Stimulated activated naive B cell treated with anti-CD40 and anti-IgM and Interleukin-4, amounts not matched to agents 10 μg/mL and 1 μg/mL and 100 μg/mL, for 72 hours (primary cell): ENCODE results near the gene ARHGEF19.

Experiments used
- ATAC-seq, 2 donors: fragments of 150-1000 bp; cut with Tn5 transposase; replicated peaks; 2 replicates each; pipeline ENCODE4 v1.10.0; 2021; ENCODE audit warnings: moderate library complexity in 1 of 2
- DNase-seq: peaks from one replicate; pipeline ENCODE4 v3.0.0; 2021
- H3K27ac Mint-ChIP-seq: one replicate; pipeline ENCODE4 v1.8.0; 2022; ENCODE audit warnings: mild to moderate bottlenecking, mixed read lengths
- H3K27me3 Mint-ChIP-seq, 2 donors: one replicate each; pipeline ENCODE4 v1.8.0; 2022; ENCODE audit warnings: mixed read lengths in 2 of 2
- H3K36me3 Mint-ChIP-seq, 2 donors: one replicate each; pipeline ENCODE4 v1.8.0; 2022; ENCODE audit warnings: mixed read lengths in 2 of 2, mild to moderate bottlenecking in 1 of 2
- H3K4me1 Mint-ChIP-seq, 2 donors: one replicate each; pipeline ENCODE4 v1.8.0; 2022; ENCODE audit warnings: mixed read lengths in 2 of 2, mild to moderate bottlenecking in 1 of 2
- H3K4me3 Mint-ChIP-seq, 2 donors: one replicate each; pipeline ENCODE4 v1.8.0; 2022; ENCODE audit warnings: mild to moderate bottlenecking in 2 of 2, mixed read lengths in 2 of 2, moderate library complexity in 1 of 2
- H3K9me3 Mint-ChIP-seq, 2 donors: one replicate each; pipeline ENCODE4 v1.8.0; 2022; ENCODE audit warnings: mixed read lengths in 2 of 2, mild to moderate bottlenecking in 1 of 2

The ARHGEF19 gene

GRCh38 chr1:16208270-16208987 is 4.0 kb downstream of the ARHGEF19 start:
- Mint-ChIP-seq H3K4me1 (peaks cover 7 to 14% of the 10 kb centered on the region in 2 donors), H3K36me3 (peaks cover 5 to 10% of the 10 kb centered on the region in 2 donors), H3K4me3 (no peak overlapping the region), H3K27me3 (peaks cover 4 to 6% of the 10 kb centered on the region in 2 donors), H3K27ac (no peak overlapping the region), H3K9me3 (no peaks in the 10 kb centered on the region)
- DNase-seq = no peak
- ATAC-seq = no peak

- peak overlapping the region; percentile 93 for H3K27ac Mint-ChIP-seq
- DNase-seq (no peak), ATAC-seq (no peak)
- peaks cover 7 to 14% of the 10 kb centered on the region in 2 donors for H3K4me1 Mint-ChIP-seq
- H3K4me3 Mint-ChIP-seq = peak overlapping the region; percentile 82 to 88
- peaks cover 9 to 12% of the 10 kb centered on the region in 2 donors for H3K36me3 Mint-ChIP-seq
- H3K27me3 Mint-ChIP-seq = no peaks in the 10 kb centered on the region
- no peaks in the 10 kb centered on the region for H3K9me3 Mint-ChIP-seq
Observed at GRCh38 chr1:16207318-16208269, 4.9 kb downstream of the ARHGEF19 start.

GRCh38 chr1:16206547-16207317 is 5.7 kb downstream of the ARHGEF19 start:
- peak overlapping the region; percentile 93 for H3K27ac Mint-ChIP-seq
- H3K27me3 Mint-ChIP-seq = no peaks in the 10 kb centered on the region
- H3K4me1 Mint-ChIP-seq = peaks cover 7 to 14% of the 10 kb centered on the region in 2 donors
- H3K9me3 Mint-ChIP-seq = no peaks in the 10 kb centered on the region
- H3K4me3 Mint-ChIP-seq = peak overlapping the region; percentile 82 to 88
- ATAC-seq = peak; percentile 88 to 92
- peaks cover 9 to 12% of the 10 kb centered on the region in 2 donors for H3K36me3 Mint-ChIP-seq
- DNase-seq = peak; percentile 88

- Mint-ChIP-seq H3K36me3 (peaks cover 11 to 12% of the 10 kb centered on the region in 2 donors), H3K27me3 (no peaks in the 10 kb centered on the region), H3K9me3 (no peaks in the 10 kb centered on the region), H3K4me3 (peak overlapping the region; percentile 82 to 88), H3K27ac (peak overlapping the region; percentile 93), H3K4me1 (peaks cover 7 to 14% of the 10 kb centered on the region in 2 donors)
- peak; percentile 27 to 41 for ATAC-seq
- DNase-seq = no peak
Observed at GRCh38 chr1:16205891-16206546, 6.4 kb downstream of the ARHGEF19 start.

- Mint-ChIP-seq H3K27ac (no peak overlapping the region), H3K4me1 (peaks cover 7 to 14% of the 10 kb centered on the region in 2 donors), H3K36me3 (peaks cover 11 to 12% of the 10 kb centered on the region in 2 donors), H3K9me3 (no peaks in the 10 kb centered on the region), H3K27me3 (no peaks in the 10 kb centered on the region), H3K4me3 (peak overlapping the region; percentile 17 to 42)
- DNase-seq (no peak), ATAC-seq (no peak)
Observed at GRCh38 chr1:16205334-16205671, 7.1 kb downstream of the ARHGEF19 start.

GRCh38 chr1:16204634-16205333 is 7.7 kb downstream of the ARHGEF19 start:
- Mint-ChIP-seq H3K4me1 (peaks cover 8 to 17% of the 10 kb centered on the region in 2 donors), H3K36me3 (peaks cover 11 to 14% of the 10 kb centered on the region in 2 donors), H3K27ac (peak overlapping the region; percentile 85), H3K27me3 (no peaks in the 10 kb centered on the region), H3K9me3 (no peaks in the 10 kb centered on the region), H3K4me3 (peak overlapping the region in 1 of 2 donors; percentile 54)
- no peak for ATAC-seq
- DNase-seq = no peak

- H3K4me3 Mint-ChIP-seq = no peak overlapping the region
- H3K36me3 Mint-ChIP-seq = peaks cover 11 to 16% of the 10 kb centered on the region in 2 donors
- no peaks in the 10 kb centered on the region for H3K9me3 Mint-ChIP-seq
- ATAC-seq (no peak), DNase-seq (no peak)
- peaks cover 8 to 19% of the 10 kb centered on the region in 2 donors for H3K4me1 Mint-ChIP-seq
- no peaks in the 10 kb centered on the region for H3K27me3 Mint-ChIP-seq
- no peak overlapping the region for H3K27ac Mint-ChIP-seq
Observed at GRCh38 chr1:16204216-16204615, 8.2 kb downstream of the ARHGEF19 start.

- H3K4me1 Mint-ChIP-seq = peaks cover 11 to 19% of the 10 kb centered on the region in 2 donors
- no peak for ATAC-seq
- H3K4me3 Mint-ChIP-seq = no peak overlapping the region
- no peaks in the 10 kb centered on the region for H3K9me3 Mint-ChIP-seq
- no peaks in the 10 kb centered on the region for H3K27me3 Mint-ChIP-seq
- peaks cover 11 to 16% of the 10 kb centered on the region in 2 donors for H3K36me3 Mint-ChIP-seq
- DNase-seq = no peak
- H3K27ac Mint-ChIP-seq = no peak overlapping the region
Observed at GRCh38 chr1:16203550-16203949, 8.9 kb downstream of the ARHGEF19 start.

- H3K27me3 Mint-ChIP-seq = no peaks in the 10 kb centered on the region
- H3K9me3 Mint-ChIP-seq = no peaks in the 10 kb centered on the region
- H3K27ac Mint-ChIP-seq = no peak overlapping the region
- no peak for ATAC-seq
- peaks cover 11 to 19% of the 10 kb centered on the region in 2 donors for H3K4me1 Mint-ChIP-seq
- H3K36me3 Mint-ChIP-seq = peaks cover 11 to 16% of the 10 kb centered on the region in 2 donors
- DNase-seq = no peak
- H3K4me3 Mint-ChIP-seq = no peak overlapping the region
Observed at GRCh38 chr1:16202281-16203210, 9.9 kb downstream of the ARHGEF19 start.

- H3K36me3 Mint-ChIP-seq = peaks cover 11 to 21% of the 10 kb centered on the region in 2 donors
- DNase-seq (no peak), ATAC-seq (no peak)
- H3K4me3 Mint-ChIP-seq = no peak overlapping the region
- peaks cover 0 to 3% of the 10 kb centered on the region in 2 donors for H3K9me3 Mint-ChIP-seq
- peak overlapping the region; percentile 0 for H3K27ac Mint-ChIP-seq
- H3K4me1 Mint-ChIP-seq = peaks cover 5 to 6% of the 10 kb centered on the region in 2 donors
- no peaks in the 10 kb centered on the region for H3K27me3 Mint-ChIP-seq
Observed at GRCh38 chr1:16199700-16200099, 12.8 kb downstream of the ARHGEF19 start.

- Mint-ChIP-seq H3K4me3 (no peak overlapping the region), H3K27me3 (no peaks in the 10 kb centered on the region), H3K9me3 (peaks cover 0 to 3% of the 10 kb centered on the region in 2 donors), H3K27ac (no peak overlapping the region), H3K4me1 (peaks cover 4 to 5% of the 10 kb centered on the region in 2 donors), H3K36me3 (peaks cover 8 to 16% of the 10 kb centered on the region in 2 donors)
- no peak for ATAC-seq
- DNase-seq = no peak
Observed at GRCh38 chr1:16199157-16199501, 13.3 kb downstream of the ARHGEF19 start.

- no peak overlapping the region for H3K27ac Mint-ChIP-seq
- peaks cover 8 to 13% of the 10 kb centered on the region in 2 donors for H3K36me3 Mint-ChIP-seq
- DNase-seq (no peak), ATAC-seq (no peak)
- no peaks in the 10 kb centered on the region for H3K27me3 Mint-ChIP-seq
- H3K9me3 Mint-ChIP-seq = peaks cover 0 to 3% of the 10 kb centered on the region in 2 donors
- H3K4me1 Mint-ChIP-seq = peaks cover 4 to 5% of the 10 kb centered on the region in 2 donors
- H3K4me3 Mint-ChIP-seq = no peak overlapping the region
Observed at GRCh38 chr1:16198444-16199156, 13.9 kb downstream of the ARHGEF19 start.
